H1 (cell line): Measurements from ENCODE around the gene NEU2. TPM values are rescaled to one million over a fixed set of nuclear protein-coding genes. Genes with fewer than 3 reads are reported as not detected.

Source experiments
- CTCF ChIA-PET: fragments of 300-600 bp; sonication (Branson Sonifier 250); formaldehyde crosslinking; loops from one replicate; lab custom pipeline; 2021; ENCODE audit not compliant: partially characterized antibody; lab: Charles Lee
- POLR2A ChIA-PET: fragments of 300-600 bp; sonication (Branson Sonifier 250); formaldehyde crosslinking; loops from one replicate; lab custom pipeline; 2021; ENCODE audit warnings: inconsistent platforms; ENCODE audit not compliant: partially characterized antibody; lab: Charles Lee
- DNase-seq, 2 experiments: peaks; one replicate each; pipeline versions ENCODE4 v3.0.0 to v3.0.0-alpha.2; 2010 to 2022; ENCODE audit warnings: low spot score in 2 of 2, low read depth in 1 of 2, mixed read lengths in 1 of 2
- FAIRE-seq: peaks from 2 replicates; lab custom pipeline; 2011; peaks lifted over from hg19 to GRCh38; lab: Jason Lieb, UNC
- H2AFZ ChIP-seq: 2 replicates; pipeline ENCODE4 v1.8.1; 2012; ENCODE audit warnings: low read length, inconsistent platforms
- H2AK5ac ChIP-seq: 2 replicates; pipeline ENCODE4 v1.6.1; 2013; ENCODE audit warnings: low read depth, low read length
- H2BK120ac ChIP-seq: replicated peaks from 2 replicates; pipeline ENCODE3; 2013; ENCODE audit warnings: low read depth, low read length, inconsistent platforms
- H2BK12ac ChIP-seq: 2 replicates; pipeline ENCODE4 v1.6.1; 2013; ENCODE audit warnings: low read depth, low read length
- H2BK15ac ChIP-seq: 2 replicates; pipeline ENCODE4 v1.6.1; 2013; ENCODE audit warnings: low read length
- H2BK20ac ChIP-seq: 2 replicates; pipeline ENCODE4 v1.6.1; 2013; ENCODE audit warnings: low read length
- H2BK5ac ChIP-seq: 2 replicates; pipeline ENCODE4 v1.6.1; 2013; ENCODE audit warnings: low read depth, low read length
- H3K14ac ChIP-seq: 2 replicates; pipeline ENCODE4 v1.6.1; 2013; ENCODE audit warnings: inconsistent platforms; ENCODE audit not compliant: insufficient read length
- H3K18ac ChIP-seq: 2 replicates; pipeline ENCODE4 v1.6.1; 2013; ENCODE audit warnings: low read length; ENCODE audit errors: extremely low read depth
- H3K23ac ChIP-seq: 2 replicates; pipeline ENCODE4 v1.6.1; 2013; ENCODE audit warnings: inconsistent platforms; ENCODE audit not compliant: insufficient read length
- H3K23me2 ChIP-seq: 2 replicates; pipeline ENCODE4 v1.6.1; 2013; ENCODE audit warnings: low read depth, low read length
- H3K27ac ChIP-seq: 2 replicates; pipeline ENCODE4 v1.6.1; 2011; ENCODE audit warnings: low read depth, low read length, inconsistent platforms
- H3K27me3 ChIP-seq, 4 experiments: replicated peaks in 1 of 4; 1 replicate in 1 of 4; 2 replicates in 3 of 4; pipeline versions ENCODE4 v1.6.1 to v1.8.1; 2011 to 2013; ENCODE audit warnings: low read length in 3 of 4, mild to moderate bottlenecking in 3 of 4, inconsistent platforms in 2 of 4, mixed read lengths in 2 of 4, moderate library complexity in 1 of 4; ENCODE audit not compliant: control insufficient read depth in 3 of 4, insufficient read depth in 3 of 4; ENCODE audit errors: extremely low read depth in 1 of 4
- H3K36me3 ChIP-seq, 4 experiments: 2 replicates each; pipeline versions ENCODE4 v1.6.1 to v1.8.1; 2011 to 2013; ENCODE audit warnings: mild to moderate bottlenecking in 4 of 4, low read length in 3 of 4, moderate library complexity in 2 of 4, control low read depth in 1 of 4, inconsistent platforms in 1 of 4; ENCODE audit not compliant: insufficient read depth in 4 of 4, control insufficient read depth in 2 of 4
- H3K4ac ChIP-seq: replicated peaks from 2 replicates; pipeline ENCODE3; 2013; ENCODE audit warnings: low read length, low read depth, mixed read lengths, inconsistent platforms; ENCODE audit not compliant: insufficient read length
- H3K4me1 ChIP-seq, 4 experiments: replicated peaks in 1 of 4; 1 replicate in 1 of 4; 2 replicates in 3 of 4; pipeline versions ENCODE4 v1.6.1 to v1.8.1; 2011 to 2013; ENCODE audit warnings: low read length in 3 of 4, inconsistent platforms in 2 of 4, mixed read lengths in 1 of 4; ENCODE audit not compliant: insufficient read depth in 4 of 4, control insufficient read depth in 3 of 4
- H3K4me2 ChIP-seq, 2 experiments: 2 replicates each; pipeline versions ENCODE4 v1.6.1 to v1.8.1; 2011 to 2013; ENCODE audit warnings: low read depth in 2 of 2, low read length in 2 of 2, control low read depth in 1 of 2, inconsistent platforms in 1 of 2, mild to moderate bottlenecking in 1 of 2; ENCODE audit not compliant: insufficient read depth in 1 of 2
- H3K4me3 ChIP-seq, 4 experiments: fragments of 200-600, 300-600 bp in 1 of 4; sonication (generic), shearing (Covaris generic), sonication (Bioruptor Twin) in 1 of 4; 2 replicates each; pipeline versions ENCODE4 v1.5.1 to v1.8.1; 2011 to 2016; ENCODE audit warnings: low read length in 4 of 4, low read depth in 3 of 4, control low read depth in 2 of 4, inconsistent platforms in 2 of 4, mild to moderate bottlenecking in 2 of 4, mixed read lengths in 1 of 4, moderate library complexity in 1 of 4; ENCODE audit not compliant: insufficient read depth in 2 of 4; ENCODE audit errors: extremely low read depth in 1 of 4
- H3K56ac ChIP-seq: replicated peaks from 2 replicates; pipeline ENCODE3; 2013; ENCODE audit warnings: low read depth, mild to moderate bottlenecking, mixed read lengths, low read length, inconsistent platforms; ENCODE audit not compliant: insufficient read length
- H3K79me1 ChIP-seq: 2 replicates; pipeline ENCODE4 v1.6.1; 2013; ENCODE audit warnings: low read depth, low read length, control low read depth
- H3K79me2 ChIP-seq, 2 experiments: 2 replicates each; pipeline versions ENCODE4 v1.6.1 to v1.8.1; 2012 to 2013; ENCODE audit warnings: low read length in 2 of 2, mild to moderate bottlenecking in 2 of 2, inconsistent platforms in 1 of 2; ENCODE audit not compliant: insufficient read depth in 2 of 2, control insufficient read depth in 1 of 2
- H3K9ac ChIP-seq, 4 experiments: replicated peaks in 1 of 4; 1 replicate in 1 of 4; 2 replicates in 3 of 4; pipeline versions ENCODE4 v1.6.1 to v1.8.1; 2011 to 2013; ENCODE audit warnings: low read depth in 3 of 4, low read length in 3 of 4, control low read depth in 2 of 4, mild to moderate bottlenecking in 2 of 4, moderate library complexity in 2 of 4, inconsistent platforms in 1 of 4; ENCODE audit errors: extremely low read depth in 1 of 4
- H3K9me3 ChIP-seq, 2 experiments: 2 replicates each; pipeline versions ENCODE4 v1.6.1 to v1.8.1; 2012 to 2013; ENCODE audit warnings: mild to moderate bottlenecking in 2 of 2, moderate library complexity in 2 of 2, control low read depth in 1 of 2, inconsistent platforms in 1 of 2, low read depth in 1 of 2, low read length in 1 of 2, mixed read lengths in 1 of 2; ENCODE audit not compliant: insufficient read depth in 2 of 2
- H4K20me1 ChIP-seq, 2 experiments: replicated peaks in 1 of 2; 2 replicates each; pipeline versions ENCODE3 to v1.8.1; 2011 to 2013; ENCODE audit warnings: inconsistent platforms in 2 of 2, low read length in 2 of 2, mild to moderate bottlenecking in 1 of 2; ENCODE audit not compliant: insufficient read depth in 2 of 2, control insufficient read depth in 1 of 2
- H4K5ac ChIP-seq: 2 replicates; pipeline ENCODE4 v1.6.1; 2013; ENCODE audit warnings: low read length, low read depth, mixed read lengths, inconsistent platforms; ENCODE audit not compliant: insufficient read length
- H4K8ac ChIP-seq: 2 replicates; pipeline ENCODE4 v1.8.0; 2013; ENCODE audit warnings: mild to moderate bottlenecking, moderate library complexity, low read length, inconsistent platforms; ENCODE audit not compliant: insufficient read depth; ENCODE audit errors: extremely low read depth
- H4K91ac ChIP-seq: replicated peaks from 2 replicates; pipeline ENCODE3; 2013; ENCODE audit warnings: low read length, mixed read lengths, inconsistent platforms; ENCODE audit not compliant: insufficient read length
- CEBPB ChIP-seq: IDR thresholded peaks from 2 replicates; pipeline ENCODE4 v1.6.1; 2012; ENCODE audit warnings: low read depth, low read length
- CHD2 ChIP-seq: IDR thresholded peaks from 2 replicates; pipeline ENCODE4 v1.6.1; 2012; ENCODE audit warnings: low read length, improper control_type of control experiment
- CTBP2 ChIP-seq: IDR thresholded peaks from 2 replicates; pipeline ENCODE4 v1.7.0; 2011; ENCODE audit warnings: borderline replicate concordance, mild to moderate bottlenecking, moderate library complexity, mixed read lengths, low read length; ENCODE audit not compliant: insufficient read depth, insufficient read length
- EGR1 ChIP-seq: IDR thresholded peaks from 2 replicates; pipeline ENCODE4 v1.6.1; 2011; ENCODE audit warnings: low read depth, low read length, borderline replicate concordance
- MAFK ChIP-seq: IDR thresholded peaks from 2 replicates; pipeline ENCODE4 v1.6.1; 2012; ENCODE audit warnings: low read depth, mild to moderate bottlenecking, improper control_type of control experiment, low read length
- RAD21 ChIP-seq, 2 experiments: IDR thresholded peaks in 1 of 2; conservative IDR thresholded peaks in 1 of 2; 2 replicates each; pipeline ENCODE4 v1.6.1; 2011; ENCODE audit warnings: low read depth in 2 of 2, low read length in 2 of 2, improper control_type of control experiment in 1 of 2, inconsistent platforms in 1 of 2, mild to moderate bottlenecking in 1 of 2, moderate library complexity in 1 of 2
- RFX5 ChIP-seq: IDR thresholded peaks from 2 replicates; pipeline ENCODE4 v1.6.1; 2011; ENCODE audit warnings: low read depth, low read length, improper control_type of control experiment, borderline replicate concordance
- SAP30 ChIP-seq: fragments of 300-600 bp; sonication (generic); IDR thresholded peaks from 2 replicates; pipeline ENCODE4 v1.7.1; 2012; ENCODE audit warnings: low read length, moderate library complexity, mild to moderate bottlenecking, inconsistent platforms; ENCODE audit not compliant: insufficient read depth, insufficient replicate concordance
- SIN3A ChIP-seq, 2 experiments: IDR thresholded peaks in 1 of 2; conservative IDR thresholded peaks in 1 of 2; 2 replicates each; pipeline ENCODE4 v1.6.1; 2011 to 2012; ENCODE audit warnings: low read length in 2 of 2, improper control_type of control experiment in 1 of 2, low read depth in 1 of 2, mild to moderate bottlenecking in 1 of 2
- SIRT6 ChIP-seq: IDR thresholded peaks from one replicate; pipeline ENCODE4 v1.7.1; 2012; ENCODE audit warnings: low read length, inconsistent platforms
- SIX5 ChIP-seq: IDR thresholded peaks from 2 replicates; pipeline ENCODE4 v1.6.1; 2011; ENCODE audit warnings: mild to moderate bottlenecking, low read depth, low read length
- SP4 ChIP-seq: IDR thresholded peaks from 2 replicates; pipeline ENCODE4 v1.6.1; 2012; ENCODE audit warnings: low read length, inconsistent platforms
- SRF ChIP-seq: IDR thresholded peaks from 2 replicates; pipeline ENCODE4 v1.6.1; 2011; ENCODE audit warnings: mild to moderate bottlenecking, low read depth, low read length, moderate library complexity
- SUZ12 ChIP-seq: fragments of 200-600 bp; sonication (generic); IDR thresholded peaks from 2 replicates; pipeline ENCODE4 v1.6.1; 2012; ENCODE audit warnings: mild to moderate bottlenecking, inconsistent platforms, low read length, moderate library complexity, mixed read lengths
- TCF12 ChIP-seq: IDR thresholded peaks from 2 replicates; pipeline ENCODE4 v1.6.1; 2011; ENCODE audit warnings: low read depth, mild to moderate bottlenecking, low read length
- WGBS, 2 experiments: shearing (Covaris generic) in 1 of 2; methylation state at CpG; one replicate each; pipeline versions ENCODE4 v1.1.6 to v1.1.7; 2013 to 2015; ENCODE audit warnings: low lambda C conversion rate in 2 of 2, mixed read lengths in 2 of 2, inconsistent platforms in 1 of 2, low coverage in 1 of 2, missing lambda C conversion rate in 1 of 2; ENCODE audit not compliant: insufficient replicate concordance in 2 of 2, insufficient coverage in 1 of 2, insufficient read length in 1 of 2; ENCODE audit errors: extremely low coverage in 1 of 2, missing lambda C conversion rate in 1 of 2; 5-methylcytosine and 5-hydroxymethylcytosine counted together
- polyA plus RNA-seq, 7 experiments: library from polyadenylated mRNA; depleted of rRNA in 3 of 7; stranded (reverse) in 5 of 7; unstranded in 2 of 7; fragments of >200 nt in 5 of 7; fragments of 200-250 nt in 2 of 7; gene quantifications; 1 replicate in 5 of 7; 2 replicates in 1 of 7; 4 replicates in 1 of 7; pipeline versions ENCODE4 v1.2.1 to v1.2.3, GENCODE V29; 2011 to 2013; ENCODE audit warnings: missing spikeins in 2 of 7, mixed read lengths in 2 of 7
- total RNA-seq: library from RNA; stranded (reverse); fragmentation: NEBNext Ultra II Directional; extraction: Animal tissue kit (Norgen Biotek cat#: 25700); gene quantifications from 2 replicates; pipeline ENCODE4 v1.2.1, GENCODE V29; 2021

Gene NEU2
- total and polyA plus RNA-seq, 2 of the 8 experiments (the other 6 are each of a cell fraction or from before 2014, with no cell fraction given): 0.12 TPM; not detected in 1

DNA sequence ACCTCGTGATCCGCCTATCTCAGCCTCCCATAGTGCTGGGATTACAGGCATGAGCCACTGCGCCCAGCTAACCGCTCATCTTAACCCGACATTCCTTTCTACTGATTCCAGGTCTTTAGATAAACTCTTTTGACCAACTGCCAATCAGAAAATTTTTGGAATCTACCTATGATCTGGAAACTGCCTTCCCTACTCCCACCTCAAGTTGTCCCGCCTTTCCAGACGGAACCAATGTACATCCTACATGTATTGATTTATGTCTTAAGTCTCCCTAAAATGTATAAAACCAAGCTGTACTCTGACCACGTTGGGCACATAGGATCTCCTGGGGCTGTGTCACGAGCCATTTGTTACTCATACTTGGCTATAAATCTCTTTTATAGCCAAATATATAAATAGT, 3.2 kb upstream of the NEU2 start:
- H3K4me1 ChIP-seq: peaks cover 0 to 6% (median 0%) of the 10 kb centered on the region in 4 experiments; a peak in 1 of 7 replicates
- no peak overlapping the region for H4K91ac ChIP-seq
- no peak overlapping the region for H3K4me2 ChIP-seq
- no peak for TF ChIP-seq EGR1
- TF ChIP-seq SIRT6: no peak
- no peak for TF ChIP-seq SRF
- no peak for TF ChIP-seq SIX5
- no peak for TF ChIP-seq SUZ12
- TF ChIP-seq SP4: no peak
- no peak for TF ChIP-seq SAP30
- no peak for TF ChIP-seq CEBPB
- no peak for TF ChIP-seq RFX5
- TF ChIP-seq MAFK: no peak
- no peak for TF ChIP-seq SIN3A (conservative IDR thresholded peaks at IDR 0.05 in 1 of 2, IDR thresholded peaks at IDR 0.05 in 1 of 2; ENCODE audit: low read depth in 1 of 2, low read length in 2 of 2)
- TF ChIP-seq TCF12: no peak
- TF ChIP-seq CHD2: no peak
- TF ChIP-seq RAD21 (IDR thresholded peaks at IDR 0.05 in 1 of 2, conservative IDR thresholded peaks at IDR 0.05 in 1 of 2; ENCODE audit: low read depth in 2 of 2, low read length in 2 of 2): no peak
- no peak for TF ChIP-seq CTBP2

More for the DNA sequence above, 3.2 kb upstream of the NEU2 start:
- Histone ChIP-seq H3K9me3 (no peaks in the 10 kb centered on the region), H3K23ac (no peak overlapping the region), H2AK5ac (no peak overlapping the region), H3K23me2 (no peaks in the 10 kb centered on the region), H3K27ac (no peak overlapping the region), H3K4ac (no peak overlapping the region), H2BK12ac (no peak overlapping the region), H3K79me1 (no peaks in the 10 kb centered on the region), H2AFZ (no peak overlapping the region), H2BK120ac (no peak overlapping the region), H3K56ac (no peak overlapping the region), H3K79me2 (no peaks in the 10 kb centered on the region), H2BK20ac (no peak overlapping the region), H4K20me1 (no peaks in the 10 kb centered on the region), H3K14ac (no peak overlapping the region), H4K8ac (no peak overlapping the region), H3K27me3 (no peaks in the 10 kb centered on the region), H2BK15ac (no peak overlapping the region), H3K9ac (no peak overlapping the region), H4K5ac (no peak overlapping the region), H3K18ac (no peak overlapping the region), H3K4me3 (no peak overlapping the region), H2BK5ac (no peak overlapping the region), H3K36me3 (no peaks in the 10 kb centered on the region)
- WGBS, 2 experiments: 90% methylated on average over 9 of the region's 9 CpGs; no CpG with 5 or more reads in 1 of the 2 experiments
- POLR2A ChIA-PET: interaction anchor here (1.1 to 1.5 kb wide), 3 partner anchors 19 to 154 kb away, joined by 3 read pairs; no protein-coding TSS in a partner anchor
- no peak for FAIRE-seq
- DNase-seq: no peak
- CTCF ChIA-PET: interaction anchor here (0.7 to 7.4 kb wide), 39 partner anchors 9 to 273 kb away, joined by 3 to 70 read pairs (median 4); partner anchors contain the start of gene INPP5D
